C4-2B (cell line): ENCODE measurements around the gene CAMK2G.

Source experiments
- ZFX ChIP-seq: fragments of 450-650 bp; IDR thresholded peaks from 2 replicates; pipeline ENCODE4 v1.6.1; 2017
- TF ChIP-seq, protein P1 (sequence below): fragments of 450-650 bp; conservative IDR thresholded peaks from 2 replicates; pipeline ENCODE4 v1.5.1; 2017; ENCODE audit warnings: mild to moderate bottlenecking

DNA sequence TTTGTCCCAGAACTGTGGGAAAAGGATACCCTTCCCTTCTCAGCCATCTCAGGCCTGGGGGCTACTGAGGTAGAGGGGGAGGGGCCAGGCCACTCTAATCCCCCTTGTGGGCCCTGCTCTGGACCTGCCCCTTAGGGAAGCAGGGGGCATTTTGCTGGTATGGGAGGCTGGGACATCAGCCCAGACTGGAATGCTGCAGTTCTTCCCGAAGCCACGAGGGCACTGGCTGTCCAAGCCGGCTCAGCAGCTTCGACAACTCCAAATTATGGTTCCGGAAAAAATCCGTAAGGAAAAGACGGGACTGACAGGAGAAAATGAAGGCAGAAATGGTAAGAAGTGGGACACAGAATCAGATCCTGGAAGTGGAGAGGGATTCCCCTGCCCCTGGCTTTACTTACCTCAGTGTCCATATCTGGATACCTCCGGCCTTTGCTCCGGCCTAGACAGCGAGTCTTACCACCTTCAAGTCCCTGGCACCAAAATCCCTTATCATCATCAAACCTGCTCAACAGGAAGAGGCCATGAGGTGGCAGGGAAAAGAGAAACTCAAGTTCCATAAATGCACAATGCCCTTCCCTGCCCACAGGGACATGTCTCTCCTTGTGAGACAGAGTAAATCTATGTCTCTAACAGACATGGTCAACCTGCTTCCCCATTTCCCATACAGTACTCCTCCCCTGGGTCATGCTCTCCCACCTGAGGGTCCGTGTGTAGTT is 71.9 kb downstream of the CAMK2G start:
- TF ChIP-seq, protein P1, sequence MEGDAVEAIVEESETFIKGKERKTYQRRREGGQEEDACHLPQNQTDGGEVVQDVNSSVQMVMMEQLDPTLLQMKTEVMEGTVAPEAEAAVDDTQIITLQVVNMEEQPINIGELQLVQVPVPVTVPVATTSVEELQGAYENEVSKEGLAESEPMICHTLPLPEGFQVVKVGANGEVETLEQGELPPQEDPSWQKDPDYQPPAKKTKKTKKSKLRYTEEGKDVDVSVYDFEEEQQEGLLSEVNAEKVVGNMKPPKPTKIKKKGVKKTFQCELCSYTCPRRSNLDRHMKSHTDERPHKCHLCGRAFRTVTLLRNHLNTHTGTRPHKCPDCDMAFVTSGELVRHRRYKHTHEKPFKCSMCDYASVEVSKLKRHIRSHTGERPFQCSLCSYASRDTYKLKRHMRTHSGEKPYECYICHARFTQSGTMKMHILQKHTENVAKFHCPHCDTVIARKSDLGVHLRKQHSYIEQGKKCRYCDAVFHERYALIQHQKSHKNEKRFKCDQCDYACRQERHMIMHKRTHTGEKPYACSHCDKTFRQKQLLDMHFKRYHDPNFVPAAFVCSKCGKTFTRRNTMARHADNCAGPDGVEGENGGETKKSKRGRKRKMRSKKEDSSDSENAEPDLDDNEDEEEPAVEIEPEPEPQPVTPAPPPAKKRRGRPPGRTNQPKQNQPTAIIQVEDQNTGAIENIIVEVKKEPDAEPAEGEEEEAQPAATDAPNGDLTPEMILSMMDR: no peak; the same call in 1 of the 2 replicates
- peak; percentile 23; the same call in 1 of the 2 replicates for TF ChIP-seq ZFX
